ENCODE results near the gene UNK.

GRCh38 chr17:75779987-75780889 lies 4.4 kb upstream of the UNK start:
- TF ChIP-seq GATA3 (IDR thresholded peaks at IDR 0.05; ENCODE audit: low read depth, low read length) (no peak), GATA2 (IDR thresholded peaks at IDR 0.05; ENCODE audit: low read depth, low read length) (no peak)

Measured in SH-SY5Y (cell line).